GM12865 (cell line): Measurements from ENCODE around the gene DUSP7.

Experiments used
- DNase-seq: peaks from one replicate; pipeline ENCODE4 v3.0.0; 2010; ENCODE audit warnings: low read depth
- H3K4me3 ChIP-seq: 2 replicates; pipeline ENCODE4 v1.5.1; 2011; ENCODE audit warnings: mild to moderate bottlenecking, low read depth, low read length, control low read depth
- CTCF ChIP-seq: IDR thresholded peaks from 2 replicates; pipeline ENCODE4 v1.5.1; 2011; ENCODE audit warnings: low read length, control low read depth, low read depth, inconsistent platforms; ENCODE audit not compliant: insufficient read depth; ENCODE audit errors: missing control alignments

Gene DUSP7

GRCh38 chr3:52040600-52040999 is 15.8 kb downstream of the DUSP7 start:
- no peak for TF ChIP-seq CTCF
- no peak overlapping the region for H3K4me3 ChIP-seq
- DNase-seq = no peak

- no peak for TF ChIP-seq CTCF
- no peak overlapping the region for H3K4me3 ChIP-seq
- DNase-seq = no peak
These were observed 16.5 kb downstream of the DUSP7 start for GRCh38 chr3:52039846-52040245.

- DNase-seq = no peak
- TF ChIP-seq CTCF = no peak
- H3K4me3 ChIP-seq = no peak overlapping the region
These were observed 16.9 kb downstream of the DUSP7 start for GRCh38 chr3:52039426-52039825.

- TF ChIP-seq CTCF = no peak
- no peak for DNase-seq
- H3K4me3 ChIP-seq = no peak overlapping the region
These were observed 18.1 kb downstream of the DUSP7 start for GRCh38 chr3:52038227-52038626.

GRCh38 chr3:52037291-52037690 is 19.1 kb downstream of the DUSP7 start:
- H3K4me3 ChIP-seq = no peak overlapping the region
- TF ChIP-seq CTCF = no peak
- DNase-seq = no peak

GRCh38 chr3:52036829-52037228 is 19.5 kb downstream of the DUSP7 start:
- TF ChIP-seq CTCF = no peak
- H3K4me3 ChIP-seq = no peak overlapping the region
- no peak for DNase-seq

- no peak for TF ChIP-seq CTCF
- DNase-seq = peak; percentile 81
- H3K4me3 ChIP-seq = no peak overlapping the region
These were observed 20.1 kb downstream of the DUSP7 start for GRCh38 chr3:52036222-52036694.
